Endothelial cell of umbilical vein (primary cell): Measurements from ENCODE around the gene CBL. TPM values are rescaled to one million over a fixed set of nuclear protein-coding genes. Genes with fewer than 3 reads are reported as not detected.

Source experiments
- BruUV-seq: library from RNA; stranded (reverse); fragments of 400-500 nt; replicated peaks from 2 replicates; lab custom pipeline; 2021; lab: Mats Ljungman, UMichigan
- CTCF ChIA-PET: fragments of 300-600, 350-600 bp; sonication (Branson Sonifier 250); formaldehyde crosslinking; loops from one replicate; lab custom pipeline; 2021; ENCODE audit warnings: antibody characterized with exemption, inconsistent platforms; lab: Charles Lee
- POLR2A ChIA-PET: fragments of 300-600, 350-600 bp; sonication (Branson Sonifier 250); formaldehyde crosslinking; loops from one replicate; lab custom pipeline; 2021; ENCODE audit warnings: antibody characterized with exemption, inconsistent platforms; lab: Charles Lee
- DNase-seq: peaks from one replicate; pipeline ENCODE4 v3.0.0-alpha.2; 2011; ENCODE audit warnings: low read depth, low spot score
- FAIRE-seq: peaks from 2 replicates; lab custom pipeline; 2011; peaks lifted over from hg19 to GRCh38; lab: Jason Lieb, UNC
- H2AFZ ChIP-seq: 2 replicates; pipeline ENCODE4 v1.6.0; 2012; ENCODE audit warnings: low read depth, low read length, control low read depth, inconsistent platforms
- H3K27ac ChIP-seq: 2 replicates; pipeline ENCODE4 v1.5.1; 2011; ENCODE audit warnings: low read depth, mild to moderate bottlenecking, control low read depth, low read length, moderate library complexity; ENCODE audit not compliant: insufficient read depth
- H3K27me3 ChIP-seq, 2 experiments: 2 replicates each; pipeline versions ENCODE4 v1.6.0 to v1.6.1; 2011; ENCODE audit warnings: low read length in 2 of 2, mixed read lengths in 1 of 2; ENCODE audit not compliant: control insufficient read depth in 2 of 2, insufficient read depth in 2 of 2
- H3K36me3 ChIP-seq, 2 experiments: 2 replicates in 1 of 2; 3 replicates in 1 of 2; pipeline ENCODE4 v1.5.1; 2011; ENCODE audit warnings: low read length in 2 of 2, mild to moderate bottlenecking in 1 of 2, moderate library complexity in 1 of 2; ENCODE audit not compliant: control insufficient read depth in 2 of 2, insufficient read depth in 2 of 2; ENCODE audit errors: extremely low read depth in 1 of 2
- H3K4me1 ChIP-seq: 3 replicates; pipeline ENCODE4 v1.5.1; 2011; ENCODE audit warnings: mild to moderate bottlenecking, low read length; ENCODE audit not compliant: control insufficient read depth, insufficient read depth; ENCODE audit errors: extremely low read depth
- H3K4me2 ChIP-seq: 2 replicates; pipeline ENCODE4 v1.6.1; 2011; ENCODE audit warnings: low read length, control low read depth, mixed read lengths; ENCODE audit not compliant: insufficient read depth
- H3K4me3 ChIP-seq, 3 experiments: fragments of 200-600 bp in 1 of 3; sonication (generic), shearing (Covaris generic) in 1 of 3; replicated peaks in 1 of 3; 2 replicates each; pipeline ENCODE4 v1.5.1; 2011 to 2016; ENCODE audit warnings: control low read depth in 3 of 3, low read length in 3 of 3, mild to moderate bottlenecking in 2 of 3, inconsistent platforms in 1 of 3, low read depth in 1 of 3, moderate library complexity in 1 of 3; ENCODE audit not compliant: insufficient read depth in 1 of 3
- H3K79me2 ChIP-seq: 2 replicates; pipeline ENCODE4 v1.6.0; 2012; ENCODE audit warnings: low read length, inconsistent platforms; ENCODE audit not compliant: control insufficient read depth, insufficient read depth
- H3K9ac ChIP-seq: replicated peaks from 2 replicates; pipeline ENCODE3; 2011; ENCODE audit warnings: low read length, control low read depth; ENCODE audit not compliant: insufficient read depth; ENCODE audit errors: extremely low read depth
- H3K9me1 ChIP-seq: replicated peaks from 3 replicates; pipeline ENCODE4 v1.6.0; 2011; ENCODE audit warnings: mild to moderate bottlenecking, low read length; ENCODE audit not compliant: control insufficient read depth, insufficient read depth; ENCODE audit errors: extremely low read depth
- H3K9me3 ChIP-seq: replicated peaks from 2 replicates; pipeline ENCODE4 v1.5.1; 2012; ENCODE audit warnings: low read length, inconsistent platforms; ENCODE audit not compliant: control insufficient read depth, insufficient read depth
- H4K20me1 ChIP-seq: replicated peaks from 2 replicates; pipeline ENCODE3; 2011; ENCODE audit warnings: mild to moderate bottlenecking, low read length; ENCODE audit not compliant: control insufficient read depth, insufficient read depth; ENCODE audit errors: extremely low read depth
- FOS ChIP-seq: IDR thresholded peaks from 2 replicates; pipeline ENCODE4 v1.6.1; 2011; ENCODE audit warnings: mild to moderate bottlenecking, low read length, moderate library complexity, borderline replicate concordance; ENCODE audit not compliant: insufficient read depth
- GATA2 ChIP-seq: IDR thresholded peaks from 2 replicates; pipeline ENCODE4 v1.7.0; 2011; ENCODE audit warnings: low read depth, mild to moderate bottlenecking, moderate library complexity, mixed read lengths, low read length; ENCODE audit not compliant: insufficient read length, insufficient read depth
- JUN ChIP-seq: IDR thresholded peaks from 2 replicates; pipeline ENCODE4 v1.6.1; 2011; ENCODE audit warnings: borderline replicate concordance, low read depth; ENCODE audit not compliant: insufficient read length, insufficient read depth
- MYC ChIP-seq: IDR thresholded peaks from one replicate; pipeline ENCODE4 v1.6.1; 2011; ENCODE audit warnings: mild to moderate bottlenecking, low read depth, low read length
- POLR2A ChIP-seq: IDR thresholded peaks from 2 replicates; pipeline ENCODE4 v1.6.1; 2012; ENCODE audit warnings: low read depth, mild to moderate bottlenecking, control low read depth, low read length
- POLR2AphosphoS5 ChIP-seq: IDR thresholded peaks from 2 replicates; pipeline ENCODE4 v1.6.1; 2012; ENCODE audit warnings: low read depth, mild to moderate bottlenecking, control low read depth, low read length, moderate library complexity; ENCODE audit not compliant: insufficient read depth
- dilution Hi-C: fragments of 300-500 bp; cut with MboI; formaldehyde crosslinking; loops from one replicate; pipeline ENCODE4 v1.15.0; 2019; ENCODE audit warnings: low sequenced_read_pairs; ENCODE audit not compliant: extremely low pct_ligation_motif_present
- intact Hi-C: fragments of 100-400 bp; cut with micrococcal nuclease; formaldehyde crosslinking; loops from one replicate; pipeline ENCODE4 v1.10.0; 2022
- polyA plus RNA-seq, 4 experiments: library from polyadenylated mRNA; depleted of rRNA in 3 of 4; stranded (reverse) in 3 of 4; unstranded in 1 of 4; fragments of >200 nt; gene quantifications; 2 replicates each; pipeline versions ENCODE4 v1.2.1 to v1.2.3, GENCODE V29; 2011 to 2012; ENCODE audit warnings: missing spikeins in 1 of 4
- total RNA-seq: library from RNA; stranded (reverse); gene quantifications from 2 replicates; pipeline ENCODE4 v1.2.3, GENCODE V29; 2021
- TF ChIP-seq, protein P1 (sequence below): IDR thresholded peaks from 2 replicates; pipeline ENCODE4 v1.6.1; 2011; ENCODE audit not compliant: insufficient read depth, insufficient read length
- TF ChIP-seq, protein P2 (sequence below), 2 donors: IDR thresholded peaks; 1 replicate in 1 of 2; 2 replicates in 1 of 2; pipeline ENCODE4 v1.5.1; 2011; ENCODE audit warnings: low read length in 2 of 2, mild to moderate bottlenecking in 2 of 2, moderate library complexity in 2 of 2, control low read depth in 1 of 2, inconsistent platforms in 1 of 2, low read depth in 1 of 2; ENCODE audit not compliant: insufficient read depth in 1 of 2; ENCODE audit errors: extremely low read depth in 1 of 2

CBL gene
- total and polyA plus RNA-seq, 2 donors (not counting 3 experiments of a cell fraction or from before 2014, with no cell fraction given), result 15.5 to 41.5 TPM

DNA sequence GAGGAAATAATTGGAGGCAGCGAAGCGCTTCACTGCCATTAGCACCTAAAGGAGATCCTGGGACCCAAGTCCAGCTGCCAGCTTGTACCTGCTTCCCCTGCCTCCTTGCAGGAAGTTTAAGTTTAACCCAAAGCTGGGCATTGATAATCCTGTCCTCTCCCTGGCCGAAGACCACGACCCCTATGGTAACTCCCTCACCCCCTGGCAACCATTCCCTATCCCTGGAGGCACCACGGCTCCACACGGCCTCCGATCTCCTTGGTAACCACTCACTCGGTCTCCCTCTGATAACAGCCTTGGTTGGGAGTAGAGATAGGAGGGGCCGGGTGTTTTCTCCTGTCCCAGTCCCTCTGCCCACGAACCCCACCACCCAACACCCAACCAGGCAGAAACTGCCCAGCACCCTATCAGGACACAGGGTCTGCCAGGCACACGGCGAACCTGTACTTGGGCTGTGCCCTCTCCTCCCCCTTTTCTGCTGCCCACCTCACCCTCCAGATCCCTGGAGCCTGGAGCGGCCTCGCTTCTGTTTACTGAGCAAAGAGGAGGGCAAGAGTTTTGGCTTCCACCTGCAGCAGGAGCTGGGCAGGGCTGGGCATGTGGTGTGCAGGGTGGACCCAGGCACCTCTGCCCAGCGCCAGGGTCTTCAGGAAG lies 20.0 kb upstream of the CBL start:
- H4K20me1 ChIP-seq, result no peaks in the 10 kb centered on the region
- no peaks in the 10 kb centered on the region for H3K36me3 ChIP-seq
- ChIA-PET POLR2A (no interaction called here), CTCF (interaction anchor here (0.5 to 0.8 kb wide), 3 partner anchors 17 to 51 kb away, joined by 3 to 4 read pairs (median 4); no protein-coding TSS in a partner anchor)
- H3K9me3 ChIP-seq, result no peaks in the 10 kb centered on the region
- no peak overlapping the region for H3K27ac ChIP-seq
- no peaks in the 10 kb centered on the region for H3K79me2 ChIP-seq
- no peak overlapping the region for H3K4me2 ChIP-seq
- H3K9ac ChIP-seq, result no peak overlapping the region
- no peak overlapping the region for H2AFZ ChIP-seq
- peaks cover 9% of the 10 kb centered on the region for H3K4me1 ChIP-seq
- no TSS peak for BruUV-seq
- TF ChIP-seq JUN (no peak), POLR2A (no peak), FOS (no peak), MYC (no peak), POLR2AphosphoS5 (no peak), GATA2 (no peak)
- TF ChIP-seq, protein P1, sequence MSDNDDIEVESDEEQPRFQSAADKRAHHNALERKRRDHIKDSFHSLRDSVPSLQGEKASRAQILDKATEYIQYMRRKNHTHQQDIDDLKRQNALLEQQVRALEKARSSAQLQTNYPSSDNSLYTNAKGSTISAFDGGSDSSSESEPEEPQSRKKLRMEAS, result no peak
- TF ChIP-seq, protein P2, sequence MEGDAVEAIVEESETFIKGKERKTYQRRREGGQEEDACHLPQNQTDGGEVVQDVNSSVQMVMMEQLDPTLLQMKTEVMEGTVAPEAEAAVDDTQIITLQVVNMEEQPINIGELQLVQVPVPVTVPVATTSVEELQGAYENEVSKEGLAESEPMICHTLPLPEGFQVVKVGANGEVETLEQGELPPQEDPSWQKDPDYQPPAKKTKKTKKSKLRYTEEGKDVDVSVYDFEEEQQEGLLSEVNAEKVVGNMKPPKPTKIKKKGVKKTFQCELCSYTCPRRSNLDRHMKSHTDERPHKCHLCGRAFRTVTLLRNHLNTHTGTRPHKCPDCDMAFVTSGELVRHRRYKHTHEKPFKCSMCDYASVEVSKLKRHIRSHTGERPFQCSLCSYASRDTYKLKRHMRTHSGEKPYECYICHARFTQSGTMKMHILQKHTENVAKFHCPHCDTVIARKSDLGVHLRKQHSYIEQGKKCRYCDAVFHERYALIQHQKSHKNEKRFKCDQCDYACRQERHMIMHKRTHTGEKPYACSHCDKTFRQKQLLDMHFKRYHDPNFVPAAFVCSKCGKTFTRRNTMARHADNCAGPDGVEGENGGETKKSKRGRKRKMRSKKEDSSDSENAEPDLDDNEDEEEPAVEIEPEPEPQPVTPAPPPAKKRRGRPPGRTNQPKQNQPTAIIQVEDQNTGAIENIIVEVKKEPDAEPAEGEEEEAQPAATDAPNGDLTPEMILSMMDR (IDR thresholded peaks at IDR 0.05; ENCODE audit: extremely low read depth in 1 of 2, insufficient read depth in 1 of 2, low read depth in 1 of 2, low read length in 2 of 2), result no peak
- H3K9me1 ChIP-seq, result no peaks in the 10 kb centered on the region
- intact Hi-C loops, result no loop called here
- FAIRE-seq (no peak), DNase-seq (no peak)
- no peak overlapping the region for H3K4me3 ChIP-seq
- dilution Hi-C loops, result no loop called here
- H3K27me3 ChIP-seq, result peaks cover 0 to 2% of the 10 kb centered on the region in 2 experiments
